ENCODE results near the gene CATSPERD. TPM values are rescaled to one million over a fixed set of nuclear protein-coding genes. Genes with fewer than 3 reads are reported as not detected.

Gene CATSPERD
- total and polyA plus RNA-seq, 3 experiments from 2014 or later, result not detected

DNA sequence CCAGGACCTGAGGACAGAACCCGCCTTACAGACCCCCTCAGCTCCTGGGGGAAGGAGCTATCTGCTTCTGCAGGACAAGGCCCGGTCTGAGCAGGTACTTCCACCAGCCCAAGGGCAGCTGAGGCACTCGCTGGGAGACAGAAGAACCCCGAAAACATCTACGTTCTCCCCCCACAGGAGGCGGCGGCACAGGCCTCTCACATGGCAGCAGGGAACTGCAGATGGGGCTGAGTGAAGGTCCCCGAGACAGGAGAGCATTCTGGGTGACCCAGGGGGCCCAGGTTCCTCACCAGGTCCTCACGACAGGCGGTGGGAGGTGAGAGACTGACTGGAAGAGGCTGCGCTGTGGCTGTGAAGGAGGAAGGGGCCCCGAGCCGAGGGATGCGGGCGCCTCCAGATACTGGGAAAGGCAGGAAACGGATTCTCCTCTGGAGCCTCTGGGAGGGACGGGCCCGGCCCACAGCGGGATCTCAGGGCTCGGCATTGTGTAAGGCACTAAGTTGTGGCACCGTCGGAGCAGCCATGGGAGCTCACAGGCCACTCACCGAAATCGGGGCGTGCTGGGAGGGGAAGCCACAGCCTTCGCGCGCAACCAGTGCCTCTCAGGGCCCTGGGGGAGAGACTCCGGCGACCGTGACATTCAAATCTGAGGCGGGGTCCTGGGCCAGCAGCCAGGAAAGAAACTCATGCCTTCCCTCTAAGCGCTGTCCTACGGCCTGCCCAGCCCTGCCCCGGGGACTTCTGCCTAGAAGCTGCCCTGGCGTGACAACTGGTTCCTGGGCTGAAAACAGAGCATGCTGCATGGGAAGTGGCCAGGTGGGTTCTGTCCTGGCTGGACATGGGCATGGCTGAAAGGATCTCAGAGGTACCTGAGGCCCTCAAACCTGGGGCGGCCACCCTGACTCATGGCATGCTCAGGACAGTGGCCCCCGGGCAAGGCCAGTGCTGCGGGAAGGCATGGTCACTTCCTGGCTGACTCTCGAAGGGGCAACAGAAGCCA is 16.3 kb upstream of the CATSPERD start:
- no peak overlapping the region for H3K4me3 ChIP-seq (ENCODE audit: low read length)
- no peaks in the 10 kb centered on the region for H3K4me1 ChIP-seq (ENCODE audit: insufficient read depth, low read length)
- Mint-ChIP-seq H3K27me3 (no peaks in the 10 kb centered on the region), H3K27ac (no peak overlapping the region), H3K36me3 (peaks cover 0 to 62% (median 3%) of the 10 kb centered on the region in 3 donors), H3K4me3 (no peak overlapping the region), H3K9me3 (no peaks in the 10 kb centered on the region), H3K4me1 (no peaks in the 10 kb centered on the region)
- no peak overlapping the region for H3K27ac ChIP-seq (ENCODE audit: low read depth, low read length)
- CTCF ChIA-PET, result interaction anchor here (1.6 kb wide), 1 partner anchor 17 kb away, joined by 3 read pairs; no protein-coding TSS in a partner anchor
- no peaks in the 10 kb centered on the region for H3K9me3 ChIP-seq (ENCODE audit: low read length)
- no peak for DNase-seq
- H3K36me3 ChIP-seq (ENCODE audit: insufficient read depth, low read length), result peaks cover 8% of the 10 kb centered on the region
- POLR2A ChIA-PET, result no interaction called here
- H3K27me3 ChIP-seq (ENCODE audit: insufficient read depth, low read length, poor library complexity, severe bottlenecking), result no peaks in the 10 kb centered on the region

DNA sequence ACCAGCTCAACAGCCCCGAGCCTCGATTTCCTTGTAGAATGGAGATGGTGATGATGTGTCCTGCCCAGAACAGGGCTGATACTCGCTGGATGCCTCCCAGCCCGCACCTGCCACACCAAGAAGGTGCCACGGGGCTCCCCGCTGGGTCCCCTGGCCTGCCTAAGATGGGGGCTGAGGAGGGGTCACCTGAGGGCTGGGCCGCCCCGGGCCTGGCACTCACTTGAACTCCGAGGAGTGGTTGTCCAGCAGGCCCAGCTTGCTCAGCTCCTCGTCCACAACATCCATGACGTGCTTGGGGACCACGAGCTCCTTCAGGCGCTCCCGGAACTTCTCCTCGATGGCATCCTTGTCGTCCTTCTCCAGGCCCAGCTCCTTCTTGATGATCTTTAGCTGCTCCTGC is 14.9 kb upstream of the CATSPERD start:
- DNase-seq, result no peak
- H3K27me3 Mint-ChIP-seq, result no peaks in the 10 kb centered on the region
- CTCF ChIA-PET, result interaction anchor here (1.6 kb wide), 1 partner anchor 18 kb away, joined by 3 read pairs; no protein-coding TSS in a partner anchor
- H3K4me3 ChIP-seq (ENCODE audit: low read length), result no peak overlapping the region
- peaks cover 0 to 68% (median 3%) of the 10 kb centered on the region in 3 donors for H3K36me3 Mint-ChIP-seq
- POLR2A ChIA-PET, result no interaction called here
- no peak overlapping the region for H3K27ac Mint-ChIP-seq
- no peaks in the 10 kb centered on the region for H3K9me3 Mint-ChIP-seq
- no peaks in the 10 kb centered on the region for H3K4me1 ChIP-seq (ENCODE audit: insufficient read depth, low read length)
- no peak overlapping the region for H3K27ac ChIP-seq (ENCODE audit: low read depth, low read length)
- no peaks in the 10 kb centered on the region for H3K9me3 ChIP-seq (ENCODE audit: low read length)
- H3K36me3 ChIP-seq (ENCODE audit: insufficient read depth, low read length), result peaks cover 7% of the 10 kb centered on the region
- H3K4me3 Mint-ChIP-seq, result no peak overlapping the region
- no peaks in the 10 kb centered on the region for H3K4me1 Mint-ChIP-seq
- H3K27me3 ChIP-seq (ENCODE audit: insufficient read depth, low read length, poor library complexity, severe bottlenecking), result no peaks in the 10 kb centered on the region

DNA sequence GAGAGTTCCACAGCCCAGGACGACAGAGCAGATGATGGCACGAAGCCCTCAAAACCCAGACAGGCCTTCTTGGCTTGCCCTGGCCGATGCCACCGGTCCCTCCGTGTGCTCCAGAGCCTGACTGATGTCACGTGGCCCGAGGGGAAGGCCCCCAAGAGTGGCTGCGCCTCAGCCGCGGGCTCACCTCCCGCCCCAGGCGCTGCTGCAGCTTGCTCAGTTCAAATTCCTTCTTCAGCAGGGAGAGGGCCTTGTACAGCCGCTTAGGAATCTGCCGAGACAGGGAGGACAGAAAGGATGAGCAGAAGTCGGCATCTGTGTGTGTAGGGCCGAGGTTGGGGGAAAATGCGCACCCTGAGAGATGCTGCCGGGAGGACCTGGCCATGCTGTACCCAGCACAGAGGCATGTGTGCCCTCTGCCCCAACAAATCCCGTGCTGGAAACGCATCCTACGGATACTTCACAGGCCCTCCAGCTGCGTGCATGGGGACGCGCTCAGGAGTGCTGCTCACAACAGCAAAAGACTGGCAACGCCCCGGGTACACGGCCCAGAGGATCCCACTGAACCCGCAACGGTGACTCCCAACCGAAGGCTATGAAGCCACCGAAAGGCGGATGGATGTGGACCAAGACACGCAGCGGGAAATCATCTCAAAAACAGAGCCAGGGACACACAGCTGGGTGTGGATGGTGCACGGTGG is 13.4 kb upstream of the CATSPERD start:
- Histone ChIP-seq H3K4me3 (ENCODE audit: low read length) (no peak overlapping the region), H3K9me3 (ENCODE audit: low read length) (no peaks in the 10 kb centered on the region), H3K27me3 (ENCODE audit: insufficient read depth, low read length, poor library complexity, severe bottlenecking) (no peaks in the 10 kb centered on the region), H3K36me3 (ENCODE audit: insufficient read depth, low read length) (peaks cover 16% of the 10 kb centered on the region), H3K4me1 (ENCODE audit: insufficient read depth, low read length) (no peaks in the 10 kb centered on the region), H3K27ac (ENCODE audit: low read depth, low read length) (no peak overlapping the region)
- no peak for DNase-seq
- H3K27me3 Mint-ChIP-seq, result no peaks in the 10 kb centered on the region
- no peaks in the 10 kb centered on the region for H3K9me3 Mint-ChIP-seq
- ChIA-PET CTCF (interaction anchor here (1.9 to 4.2 kb wide), 2 partner anchors 17 to 20 kb away, joined by 4 to 18 read pairs; partner anchors contain the start of gene RPL36), POLR2A (no interaction called here)
- no peak overlapping the region for H3K4me3 Mint-ChIP-seq
- peaks cover 0 to 70% (median 0%) of the 10 kb centered on the region in 3 donors for H3K36me3 Mint-ChIP-seq
- peak overlapping the region in 1 of 8 donors; percentile 27 for H3K27ac Mint-ChIP-seq
- H3K4me1 Mint-ChIP-seq, result no peaks in the 10 kb centered on the region

DNA sequence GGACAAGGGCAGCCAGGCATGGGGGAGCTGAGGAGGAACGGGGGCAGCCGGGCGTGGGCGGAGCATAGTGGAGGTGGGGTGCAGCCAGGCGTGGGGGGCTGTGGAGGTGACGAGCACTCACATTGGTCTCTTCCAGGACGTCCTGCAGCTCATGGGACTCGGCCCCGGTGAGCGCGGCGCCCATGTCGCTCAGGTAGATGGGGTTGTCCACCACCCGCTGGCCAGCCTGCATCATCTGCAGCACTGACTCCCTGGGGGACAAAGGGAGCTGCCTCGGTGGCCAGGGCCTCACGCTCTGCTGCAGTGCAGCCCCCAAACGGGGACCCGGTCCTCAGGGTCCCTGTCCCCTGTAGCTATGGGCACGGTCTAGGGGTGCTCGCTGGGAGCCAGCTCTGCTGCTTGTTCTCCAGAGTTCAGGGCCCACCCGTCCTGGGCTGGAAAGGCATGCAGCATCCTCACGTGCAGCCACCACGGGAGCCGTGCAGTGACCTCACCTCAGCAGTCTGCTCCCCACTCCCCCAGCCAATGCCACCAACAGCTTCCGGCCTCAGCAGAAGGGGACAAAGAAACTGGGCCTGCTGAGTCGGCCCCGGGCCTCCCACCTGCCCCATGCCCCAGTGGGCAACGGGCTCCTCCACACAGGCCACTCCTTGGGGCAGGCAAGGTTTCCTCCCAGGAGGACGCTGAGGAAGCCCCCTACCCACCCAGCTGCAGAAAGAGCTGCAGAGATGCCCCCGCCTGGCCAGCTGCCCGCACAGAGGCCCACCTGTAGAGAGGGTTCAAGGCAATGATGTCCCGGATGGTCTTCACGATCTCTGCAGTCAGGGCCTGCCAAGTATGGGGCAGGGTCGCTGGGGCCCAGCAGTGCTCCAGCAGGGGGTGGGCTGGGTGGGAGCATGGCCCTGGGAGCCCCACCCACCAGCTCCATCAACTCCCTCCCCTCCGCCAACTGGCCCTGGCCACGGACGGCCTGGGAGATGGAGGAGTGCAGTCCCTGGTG is 12.6 kb upstream of the CATSPERD start:
- H3K9me3 Mint-ChIP-seq, result no peaks in the 10 kb centered on the region
- no peaks in the 10 kb centered on the region for H3K27me3 ChIP-seq (ENCODE audit: insufficient read depth, low read length, poor library complexity, severe bottlenecking)
- ChIA-PET POLR2A (no interaction called here), CTCF (interaction anchor here (1.5 to 4.2 kb wide), 3 partner anchors 11 to 21 kb away, joined by 3 to 18 read pairs (median 4); partner anchors contain the start of gene RPL36)
- H3K4me3 Mint-ChIP-seq, result no peak overlapping the region
- peaks cover 0 to 75% (median 0%) of the 10 kb centered on the region in 3 donors for H3K36me3 Mint-ChIP-seq
- no peaks in the 10 kb centered on the region for H3K4me1 ChIP-seq (ENCODE audit: insufficient read depth, low read length)
- no peak overlapping the region for H3K27ac Mint-ChIP-seq
- no peak for DNase-seq
- no peaks in the 10 kb centered on the region for H3K27me3 Mint-ChIP-seq
- H3K36me3 ChIP-seq (ENCODE audit: insufficient read depth, low read length), result peaks cover 25% of the 10 kb centered on the region
- H3K9me3 ChIP-seq (ENCODE audit: low read length), result no peaks in the 10 kb centered on the region
- H3K4me1 Mint-ChIP-seq, result no peaks in the 10 kb centered on the region
- no peak overlapping the region for H3K27ac ChIP-seq (ENCODE audit: low read depth, low read length)
- H3K4me3 ChIP-seq (ENCODE audit: low read length), result no peak overlapping the region

DNA sequence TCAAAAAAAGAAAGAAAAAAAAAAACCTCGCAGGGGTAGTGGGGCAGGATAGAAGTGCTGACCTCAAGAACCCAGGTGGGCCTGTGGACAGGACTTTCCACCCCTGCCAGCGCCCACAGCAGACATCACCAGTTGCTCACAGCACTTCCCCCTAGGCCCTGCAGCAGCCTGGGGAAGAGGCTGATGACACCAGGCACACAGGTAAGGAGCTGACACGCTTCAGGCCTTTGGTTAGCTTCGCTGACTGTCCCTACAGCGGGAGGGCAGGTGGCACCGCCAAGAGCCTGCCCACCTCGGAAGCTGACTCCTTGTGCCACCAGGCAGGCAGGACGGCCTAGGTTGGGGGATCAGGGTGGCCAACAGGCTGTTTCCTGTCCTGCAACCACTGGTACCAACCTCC is 9.4 kb upstream of the CATSPERD start:
- Mint-ChIP-seq H3K4me1 (peaks cover 0 to 5% (median 4%) of the 10 kb centered on the region in 3 donors), H3K27ac (no peak overlapping the region), H3K27me3 (no peaks in the 10 kb centered on the region), H3K36me3 (peaks cover 0 to 69% (median 4%) of the 10 kb centered on the region in 3 donors), H3K9me3 (no peaks in the 10 kb centered on the region), H3K4me3 (no peak overlapping the region)
- no peaks in the 10 kb centered on the region for H3K9me3 ChIP-seq (ENCODE audit: low read length)
- H3K27me3 ChIP-seq (ENCODE audit: insufficient read depth, low read length, poor library complexity, severe bottlenecking), result no peaks in the 10 kb centered on the region
- H3K27ac ChIP-seq (ENCODE audit: low read depth, low read length), result no peak overlapping the region
- H3K4me1 ChIP-seq (ENCODE audit: insufficient read depth, low read length), result no peaks in the 10 kb centered on the region
- ChIA-PET CTCF (no interaction called here), POLR2A (no interaction called here)
- no peak overlapping the region for H3K4me3 ChIP-seq (ENCODE audit: low read length)
- peaks cover 25% of the 10 kb centered on the region for H3K36me3 ChIP-seq (ENCODE audit: insufficient read depth, low read length)
- DNase-seq, result no peak

DNA sequence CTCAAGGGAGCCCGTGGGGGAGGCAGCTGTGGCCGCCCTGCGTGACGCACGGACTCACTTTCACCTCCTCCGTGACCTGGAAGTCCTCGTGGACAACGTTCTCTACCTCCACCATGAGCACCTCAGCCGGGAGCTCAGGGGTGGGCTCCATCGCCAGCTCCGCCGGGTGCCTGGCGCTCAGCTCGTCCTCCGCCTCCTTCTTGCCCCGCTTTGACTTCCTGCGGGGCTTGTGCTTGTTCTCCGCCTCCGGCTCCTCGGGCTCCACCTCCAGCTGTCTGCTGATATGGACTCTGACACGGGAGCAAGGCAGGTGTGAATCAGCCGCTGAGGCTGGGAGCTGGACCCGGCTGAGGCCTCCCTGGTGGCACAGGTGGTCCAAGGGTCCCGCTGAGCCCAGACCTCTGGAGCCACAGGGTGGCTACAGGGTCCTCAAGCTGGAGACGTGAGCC is 8.7 kb upstream of the CATSPERD start:
- H3K36me3 Mint-ChIP-seq, result peaks cover 0 to 62% (median 4%) of the 10 kb centered on the region in 3 donors
- H3K4me1 ChIP-seq (ENCODE audit: insufficient read depth, low read length), result no peaks in the 10 kb centered on the region
- H3K4me3 ChIP-seq (ENCODE audit: low read length), result no peak overlapping the region
- no peaks in the 10 kb centered on the region for H3K9me3 Mint-ChIP-seq
- H3K9me3 ChIP-seq (ENCODE audit: low read length), result no peaks in the 10 kb centered on the region
- H3K27ac ChIP-seq (ENCODE audit: low read depth, low read length), result no peak overlapping the region
- no peak for DNase-seq
- POLR2A ChIA-PET, result no interaction called here
- peaks cover 25% of the 10 kb centered on the region for H3K36me3 ChIP-seq (ENCODE audit: insufficient read depth, low read length)
- H3K27ac Mint-ChIP-seq, result no peak overlapping the region
- no peak overlapping the region for H3K4me3 Mint-ChIP-seq
- H3K27me3 Mint-ChIP-seq, result no peaks in the 10 kb centered on the region
- no peaks in the 10 kb centered on the region for H3K27me3 ChIP-seq (ENCODE audit: insufficient read depth, low read length, poor library complexity, severe bottlenecking)
- CTCF ChIA-PET, result interaction anchor here (1.0 kb wide), 1 partner anchor 22 kb away, joined by 4 read pairs; the partner anchor contains the start of gene RPL36
- peaks cover 4 to 5% (median 4%) of the 10 kb centered on the region in 3 donors for H3K4me1 Mint-ChIP-seq

DNA sequence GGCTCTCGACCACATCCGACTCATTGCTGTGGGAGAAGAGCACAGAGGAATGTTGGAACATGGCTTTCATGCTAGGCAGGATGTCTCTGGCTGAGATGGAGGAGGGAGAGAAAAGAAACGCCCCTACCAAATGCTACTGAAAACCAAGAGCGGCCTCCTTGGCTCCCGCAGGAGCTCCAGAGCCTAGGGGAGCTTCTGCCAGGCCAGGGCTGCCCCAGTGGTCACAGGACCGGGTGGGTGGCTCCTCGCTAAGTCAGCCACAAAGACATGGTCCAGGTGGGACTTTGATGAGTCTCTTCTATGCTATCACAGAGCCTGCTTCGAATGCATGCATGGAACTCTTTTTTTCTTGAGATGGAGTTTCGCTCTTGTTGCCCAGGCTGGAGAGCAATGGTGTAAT is 7.2 kb upstream of the CATSPERD start:
- POLR2A ChIA-PET, result interaction anchor here (0.6 to 0.9 kb wide), 2 partner anchors 23 to 35 kb away, joined by 3 read pairs; partner anchors contain the start of gene RPL36

More for the DNA sequence above, 7.2 kb upstream of the CATSPERD start:
- Mint-ChIP-seq H3K27ac (no peak overlapping the region), H3K36me3 (peaks cover 0 to 54% (median 4%) of the 10 kb centered on the region in 3 donors), H3K4me1 (peaks cover 10 to 15% (median 14%) of the 10 kb centered on the region in 3 donors), H3K4me3 (no peak overlapping the region), H3K9me3 (no peaks in the 10 kb centered on the region), H3K27me3 (no peaks in the 10 kb centered on the region)
- H3K4me1 ChIP-seq (ENCODE audit: insufficient read depth, low read length), result peaks cover 10% of the 10 kb centered on the region
- peaks cover 28% of the 10 kb centered on the region for H3K36me3 ChIP-seq (ENCODE audit: insufficient read depth, low read length)
- H3K9me3 ChIP-seq (ENCODE audit: low read length), result no peaks in the 10 kb centered on the region
- DNase-seq, result no peak
- CTCF ChIA-PET, result interaction anchor here (2.0 kb wide), 1 partner anchor 25 kb away, joined by 19 read pairs; the partner anchor contains the start of gene RPL36
- no peaks in the 10 kb centered on the region for H3K27me3 ChIP-seq (ENCODE audit: insufficient read depth, low read length, poor library complexity, severe bottlenecking)
- no peak overlapping the region for H3K27ac ChIP-seq (ENCODE audit: low read depth, low read length)
- no peak overlapping the region for H3K4me3 ChIP-seq (ENCODE audit: low read length)

Measured in CD8-positive, alpha-beta memory T cell (primary cell).